Measurements from ENCODE around the gene ZSCAN5B.

The ZSCAN5B gene

DNA sequence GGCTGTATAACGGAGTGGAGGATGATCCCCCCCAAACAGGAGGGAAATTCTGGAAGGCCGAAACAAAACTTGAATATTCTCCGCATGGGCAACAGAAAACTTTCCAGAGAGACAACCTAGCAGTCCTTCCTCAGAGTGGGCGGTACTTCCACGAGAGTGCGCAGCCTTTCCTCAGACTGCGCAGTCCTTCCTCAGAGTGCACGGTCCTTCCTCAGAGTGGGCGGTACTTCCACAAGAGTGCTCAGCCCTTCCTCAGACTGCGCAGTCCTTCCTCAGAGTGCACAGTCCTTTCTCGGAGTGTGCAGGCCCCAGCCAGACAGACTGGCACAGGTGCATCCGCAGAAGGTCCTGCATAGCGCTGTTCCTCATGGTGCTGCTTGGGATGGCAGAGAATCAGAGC is 34.5 kb downstream of the ZSCAN5B start:
- no peak for TF ChIP-seq CTCF (IDR thresholded peaks at IDR 0.05)

DNA sequence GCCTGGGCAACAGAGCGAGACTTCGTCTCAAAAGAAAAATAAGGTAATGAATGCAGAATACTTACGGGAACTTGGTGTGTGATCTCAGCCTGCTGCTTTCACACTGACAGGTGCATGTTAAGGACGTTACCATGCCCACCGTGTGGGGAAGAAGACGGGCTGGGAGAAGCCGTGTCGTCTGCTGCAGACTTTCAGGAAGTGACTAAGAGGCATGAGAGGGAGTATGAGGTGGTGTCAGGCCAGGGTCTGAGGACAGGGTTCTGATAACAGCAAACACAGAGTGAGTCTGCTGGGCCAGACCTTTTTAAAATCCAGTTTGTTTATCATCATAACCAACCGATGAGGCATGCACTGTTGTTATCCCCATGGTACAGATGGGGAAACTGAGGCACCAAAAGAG is 35.3 kb downstream of the ZSCAN5B start:
- TF ChIP-seq CTCF (IDR thresholded peaks at IDR 0.05) = no peak

DNA sequence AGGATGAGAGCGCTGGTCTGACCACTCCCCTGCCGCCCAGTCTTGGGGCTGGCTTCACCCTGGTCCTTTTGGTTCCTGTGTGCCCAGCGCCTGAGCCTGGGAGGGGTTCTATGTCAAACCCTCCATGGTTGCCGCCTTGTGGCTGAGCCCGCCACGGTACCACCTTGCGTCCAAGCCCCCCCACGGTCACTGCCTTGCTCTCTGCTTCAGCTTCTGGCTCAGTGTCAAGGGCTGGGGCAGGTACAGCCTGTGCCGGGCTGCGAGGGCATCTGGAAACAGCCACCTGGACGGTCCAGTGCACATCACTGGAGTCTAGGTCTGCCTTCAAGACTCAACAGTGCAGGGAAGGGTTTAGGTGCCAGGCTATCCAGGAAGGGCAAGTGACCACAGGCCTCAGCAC is 36.0 kb downstream of the ZSCAN5B start:
- TF ChIP-seq CTCF (IDR thresholded peaks at IDR 0.05) = no peak

- no peak for TF ChIP-seq CTCF (IDR thresholded peaks at IDR 0.05)
Measured at GRCh38 chr19:56159622-56160271, 37.8 kb downstream of the ZSCAN5B start.

DNA sequence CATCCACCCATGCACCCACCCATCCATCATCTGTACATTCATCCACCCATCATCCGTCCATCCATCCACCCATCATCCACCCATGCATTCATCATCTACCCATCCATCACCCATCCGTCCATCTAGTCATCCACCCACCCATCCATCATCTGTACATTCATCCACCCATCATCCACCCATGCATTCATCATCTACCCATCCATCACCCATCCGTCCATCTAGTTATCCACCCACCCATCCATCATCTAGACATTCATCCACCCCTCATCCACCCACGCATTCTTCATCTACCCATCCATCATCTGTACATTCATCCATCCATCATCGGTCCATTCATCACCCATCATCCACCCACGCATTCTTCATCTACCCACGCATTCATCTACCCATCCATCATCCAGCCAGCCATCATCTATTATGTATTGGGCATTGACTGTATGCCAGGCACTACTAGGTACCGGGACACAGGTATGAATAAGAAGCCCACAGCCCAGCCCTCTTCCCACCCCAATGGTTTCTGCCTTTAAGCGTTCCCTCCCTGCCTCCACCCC is 38.5 kb downstream of the ZSCAN5B start:
- no peak for TF ChIP-seq CTCF (IDR thresholded peaks at IDR 0.05)

DNA sequence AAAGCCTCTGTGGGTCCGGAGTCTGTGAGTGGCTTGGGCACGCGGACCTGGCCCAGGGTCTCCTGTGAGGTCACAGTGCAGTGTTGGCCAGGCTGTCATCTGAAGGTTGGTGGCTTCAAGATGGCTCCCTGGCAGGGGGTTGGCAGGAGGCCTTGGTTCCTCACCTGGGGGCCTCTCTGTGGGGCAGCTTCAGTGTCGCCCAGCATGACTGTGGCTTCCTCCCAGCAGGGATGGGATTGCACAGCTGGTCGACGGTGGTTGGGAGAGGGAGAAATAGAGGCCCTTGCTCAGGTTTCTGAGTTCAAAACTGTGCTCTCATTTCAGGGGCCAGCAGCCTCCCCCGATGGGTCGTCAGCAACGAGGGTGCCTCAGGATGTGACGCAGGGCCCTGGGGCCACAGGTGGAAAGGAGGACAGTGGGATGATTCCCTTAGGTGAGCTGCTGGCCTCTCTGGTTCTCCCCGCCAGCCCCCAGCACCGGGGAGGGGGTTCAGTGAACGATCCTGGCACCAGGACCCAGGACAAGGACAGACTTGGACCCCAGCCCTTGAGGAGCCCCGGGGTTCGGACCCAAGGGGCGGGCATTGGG is 39.3 kb downstream of the ZSCAN5B start:
- TF ChIP-seq CTCF (IDR thresholded peaks at IDR 0.05) = no peak

DNA sequence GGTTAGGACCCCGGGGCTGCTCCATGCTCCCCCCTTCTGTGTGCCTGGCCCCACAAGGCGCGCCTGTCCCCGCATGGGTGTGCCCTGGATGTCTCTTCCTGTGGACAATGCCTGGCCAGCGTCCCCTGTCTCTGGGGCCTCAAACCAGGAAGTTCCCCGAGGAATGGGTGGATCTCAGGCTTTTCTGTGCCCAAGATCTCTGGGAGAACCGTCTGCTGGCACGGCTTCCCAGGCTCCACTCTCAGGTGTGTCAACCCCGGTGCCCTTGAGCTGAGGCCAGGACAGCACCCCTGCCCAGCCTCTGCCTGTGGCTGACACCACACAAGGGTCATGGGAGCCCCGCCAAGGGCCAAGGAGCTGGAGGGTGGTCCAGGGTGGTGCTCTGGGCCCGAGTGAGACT is 40.8 kb downstream of the ZSCAN5B start:
- no peak for TF ChIP-seq CTCF (IDR thresholded peaks at IDR 0.05)

Data from LNCAP (cell line).